Fibroblast of the aortic adventitia (primary cell): ENCODE data around the gene HMGXB4. TPM values are rescaled to one million over a fixed set of nuclear protein-coding genes. Genes with fewer than 3 reads are reported as not detected.

Source experiments
- DNase-seq: peaks from one replicate; pipeline ENCODE4 v3.0.0-alpha.2; 2010; ENCODE audit warnings: low read depth
- H3K4me3 ChIP-seq: 2 replicates; pipeline ENCODE4 v1.5.1; 2011; ENCODE audit warnings: low read depth, mild to moderate bottlenecking, control low read depth, low read length, moderate library complexity
- total RNA-seq: library from RNA; depleted of rRNA; stranded (reverse); fragments of >200 nt; gene quantifications from 2 replicates; pipeline ENCODE4 v1.2.3, GENCODE V29; 2012; ENCODE audit warnings: low replicate concordance
- TF ChIP-seq, protein P1 (sequence below): IDR thresholded peaks from 2 replicates; pipeline ENCODE4 v1.5.1; 2011; ENCODE audit warnings: mild to moderate bottlenecking, low read length, control low read depth, inconsistent platforms; ENCODE audit not compliant: insufficient read depth

HMGXB4 gene
- total RNA-seq, 1 donor, result 29.7 TPM

DNA sequence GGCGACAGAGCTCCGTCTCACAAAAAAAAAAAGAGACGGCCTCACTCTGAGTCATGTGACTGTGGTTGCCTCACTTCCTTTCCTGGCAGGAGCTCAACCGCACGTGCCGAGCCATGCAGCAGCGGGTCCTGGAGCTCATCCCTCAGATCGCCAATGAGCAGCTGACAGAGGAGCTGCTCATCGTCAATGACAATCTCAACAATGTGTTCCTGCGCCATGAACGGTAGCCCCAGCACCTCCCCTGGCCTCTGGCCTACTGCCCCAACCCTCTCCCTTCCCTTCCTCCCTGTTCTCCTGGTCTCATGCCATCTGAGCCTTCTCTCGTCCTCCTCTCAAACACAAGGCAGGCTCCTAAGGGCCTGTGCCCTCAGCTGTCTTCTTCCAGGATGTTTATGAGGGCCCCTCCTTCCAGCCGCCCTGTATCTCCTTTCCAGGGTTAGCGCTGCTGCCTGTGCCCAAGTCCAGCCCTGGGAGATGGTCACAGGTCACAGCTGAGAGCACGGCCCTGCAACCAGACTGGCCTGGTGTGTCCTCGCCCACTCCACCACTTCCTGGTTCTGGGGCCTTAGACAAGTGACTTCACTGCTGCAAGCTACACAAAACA lies 73.1 kb downstream of the HMGXB4 start:
- DNase-seq, result peak; percentile 74
- TF ChIP-seq, protein P1, sequence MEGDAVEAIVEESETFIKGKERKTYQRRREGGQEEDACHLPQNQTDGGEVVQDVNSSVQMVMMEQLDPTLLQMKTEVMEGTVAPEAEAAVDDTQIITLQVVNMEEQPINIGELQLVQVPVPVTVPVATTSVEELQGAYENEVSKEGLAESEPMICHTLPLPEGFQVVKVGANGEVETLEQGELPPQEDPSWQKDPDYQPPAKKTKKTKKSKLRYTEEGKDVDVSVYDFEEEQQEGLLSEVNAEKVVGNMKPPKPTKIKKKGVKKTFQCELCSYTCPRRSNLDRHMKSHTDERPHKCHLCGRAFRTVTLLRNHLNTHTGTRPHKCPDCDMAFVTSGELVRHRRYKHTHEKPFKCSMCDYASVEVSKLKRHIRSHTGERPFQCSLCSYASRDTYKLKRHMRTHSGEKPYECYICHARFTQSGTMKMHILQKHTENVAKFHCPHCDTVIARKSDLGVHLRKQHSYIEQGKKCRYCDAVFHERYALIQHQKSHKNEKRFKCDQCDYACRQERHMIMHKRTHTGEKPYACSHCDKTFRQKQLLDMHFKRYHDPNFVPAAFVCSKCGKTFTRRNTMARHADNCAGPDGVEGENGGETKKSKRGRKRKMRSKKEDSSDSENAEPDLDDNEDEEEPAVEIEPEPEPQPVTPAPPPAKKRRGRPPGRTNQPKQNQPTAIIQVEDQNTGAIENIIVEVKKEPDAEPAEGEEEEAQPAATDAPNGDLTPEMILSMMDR, result no peak
- no peak overlapping the region for H3K4me3 ChIP-seq

DNA sequence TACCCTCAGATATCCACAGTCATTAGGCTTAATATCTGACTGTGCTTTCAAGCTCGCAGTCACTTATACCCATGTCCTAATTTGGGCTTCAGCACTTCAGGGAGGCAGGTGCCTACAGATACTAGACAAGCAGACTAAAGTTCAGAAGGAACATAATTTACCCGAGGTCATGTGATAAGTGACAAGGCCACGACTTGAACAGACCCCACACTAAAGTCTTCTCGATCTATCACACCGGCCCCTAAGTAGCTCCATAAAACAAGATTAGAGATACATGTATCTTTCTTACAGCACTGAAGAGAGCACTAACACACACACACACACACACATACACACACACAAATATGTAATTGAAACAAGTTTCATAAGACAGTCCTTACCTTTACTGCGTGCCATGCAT lies 75.0 kb downstream of the HMGXB4 start:
- DNase-seq, result no peak
- TF ChIP-seq, protein P1, result no peak
- H3K4me3 ChIP-seq, result no peak overlapping the region

DNA sequence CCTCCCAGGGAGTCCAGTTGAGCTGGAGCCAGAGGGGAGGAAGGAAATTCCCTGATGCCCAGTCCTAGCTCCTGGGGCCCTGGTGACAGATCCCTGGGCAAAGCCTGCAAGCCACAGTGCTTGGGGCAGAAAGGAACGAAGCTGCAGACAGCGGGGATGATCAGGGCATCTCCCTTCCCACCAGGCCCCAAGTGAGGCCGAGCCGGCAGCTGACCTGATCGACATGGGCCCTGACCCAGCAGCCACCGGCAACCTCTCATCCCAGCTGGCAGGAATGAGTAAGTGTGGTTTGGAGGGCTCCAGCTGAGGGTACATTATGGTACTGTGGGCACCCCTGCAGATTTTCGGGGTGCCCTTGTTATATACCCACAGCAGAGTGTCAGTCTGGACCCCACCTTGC lies 75.9 kb downstream of the HMGXB4 start:
- no peak for DNase-seq
- H3K4me3 ChIP-seq, result no peak overlapping the region
- TF ChIP-seq, protein P1, result no peak

DNA sequence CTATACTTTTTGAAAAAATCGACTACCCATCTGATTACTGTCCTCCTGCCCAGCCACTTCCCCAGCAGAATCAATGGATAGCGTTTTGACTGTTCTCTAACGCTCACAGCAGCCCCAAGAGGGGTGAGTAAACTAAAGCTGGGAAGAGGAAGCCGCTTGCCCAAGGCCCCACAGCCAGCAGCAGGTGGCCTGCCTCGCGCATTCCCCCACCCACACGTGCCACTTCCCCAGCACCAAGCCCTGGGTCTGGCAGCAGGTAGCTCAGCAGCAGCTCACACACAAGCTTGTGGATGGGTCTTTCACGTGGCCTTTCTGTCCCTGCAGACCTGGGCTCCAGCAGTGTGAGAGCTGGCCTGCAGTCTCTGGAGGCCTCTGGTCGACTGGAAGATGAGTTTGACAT lies 76.7 kb downstream of the HMGXB4 start:
- DNase-seq, result no peak
- TF ChIP-seq, protein P1, result no peak
- H3K4me3 ChIP-seq, result no peak overlapping the region

DNA sequence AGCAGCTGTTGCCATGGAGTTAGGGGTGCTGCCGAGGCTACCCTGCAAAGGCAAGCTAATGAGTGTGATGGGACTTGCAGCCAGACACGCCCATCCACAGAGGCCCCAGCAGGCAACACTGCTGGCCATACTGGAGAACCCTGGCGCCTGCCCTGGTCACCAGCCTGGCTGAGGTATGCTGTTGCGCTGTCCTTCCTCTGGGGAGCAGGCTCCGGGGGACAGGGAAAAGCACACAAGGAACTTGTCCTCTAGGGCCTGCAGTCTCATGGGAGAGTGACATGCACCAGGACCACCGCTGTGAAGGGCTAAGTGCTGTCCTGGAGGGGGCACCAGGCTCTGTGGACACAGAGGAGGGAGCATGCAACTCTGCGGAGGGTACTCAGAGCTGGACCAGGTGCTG lies 78.2 kb downstream of the HMGXB4 start:
- DNase-seq, result no peak
- TF ChIP-seq, protein P1, result no peak
- H3K4me3 ChIP-seq, result no peak overlapping the region

DNA sequence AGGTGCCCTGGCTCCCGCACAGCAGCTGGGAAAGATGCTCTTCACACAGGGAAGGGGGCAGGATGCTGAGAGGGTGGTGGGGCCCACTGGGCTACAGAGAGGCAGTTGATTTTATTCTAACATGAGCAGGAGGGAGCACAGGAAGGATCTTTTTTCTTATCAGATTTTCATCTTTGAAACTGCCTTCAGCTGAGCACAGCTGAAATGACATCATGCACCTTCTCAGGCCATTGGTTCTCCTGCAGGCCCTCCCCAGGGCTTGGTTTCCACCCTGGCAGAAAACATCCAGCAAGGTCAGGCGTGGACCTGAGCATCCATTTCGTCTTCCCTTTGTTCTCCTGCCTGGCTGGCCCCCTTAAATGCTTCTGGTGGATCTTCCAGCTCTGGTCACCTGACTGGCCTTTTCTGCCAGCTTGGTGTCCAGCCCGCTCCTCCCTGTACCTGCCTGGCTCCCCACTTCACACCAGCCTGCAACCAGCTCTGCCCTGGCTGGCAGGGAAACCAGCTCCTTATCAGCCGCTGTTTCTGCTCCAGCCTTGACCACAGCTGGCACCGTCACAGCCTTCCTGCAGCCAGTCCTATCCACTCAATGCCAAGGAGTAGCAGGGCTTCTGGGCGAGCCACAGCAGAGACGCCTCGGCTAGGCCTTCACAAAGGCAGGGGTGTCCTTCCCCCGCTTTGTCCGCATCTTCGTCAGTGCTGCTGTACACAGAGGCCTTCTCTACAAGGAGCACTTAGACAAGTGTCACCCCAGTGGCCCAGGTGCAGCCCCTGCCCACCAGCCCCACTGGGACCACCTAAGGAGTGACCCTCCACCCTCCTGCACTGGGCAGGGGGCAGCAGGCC lies 78.9 kb downstream of the HMGXB4 start:
- no peak overlapping the region for H3K4me3 ChIP-seq
- DNase-seq, result no peak
- TF ChIP-seq, protein P1, result no peak

DNA sequence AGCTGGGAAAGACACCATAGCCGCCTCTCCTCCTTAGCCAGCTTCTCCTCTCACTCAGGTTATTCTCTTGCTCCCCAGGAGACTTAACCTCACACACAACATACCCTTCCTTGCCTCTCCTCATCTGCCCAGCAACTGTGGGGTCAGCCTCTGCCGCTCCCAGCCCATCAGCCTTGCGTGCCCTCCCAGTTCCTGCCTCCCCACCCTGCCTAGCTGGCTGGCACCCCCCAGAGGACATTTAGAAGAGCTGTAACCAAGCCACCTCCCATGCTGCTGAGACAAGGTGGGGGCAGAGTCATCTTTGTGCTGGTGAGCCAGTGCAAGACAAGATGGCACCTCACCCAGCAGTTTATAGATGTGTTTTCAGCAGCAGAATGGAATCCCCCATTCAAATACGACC lies 80.6 kb downstream of the HMGXB4 start:
- TF ChIP-seq, protein P1, result no peak
- no peak overlapping the region for H3K4me3 ChIP-seq
- DNase-seq, result no peak
